Stomach (tissue), 9 donors: ENCODE measurements around the gene CAMK2B. TPM values are rescaled to one million over a fixed set of nuclear protein-coding genes. Genes with fewer than 3 reads are reported as not detected.
A peak's percentile ranks its signal among the peaks of the same experiment; 100 is the strongest.

Experiments
- DNase-seq, 2 donors: peaks; one replicate each; pipeline versions ENCODE4 v3.0.0 to v3.0.0-alpha.2; 2013 to 2019
- H3K27ac ChIP-seq, 5 donors: fragments of 200-600 bp in 4 of 5; sonication (generic) in 4 of 5; one replicate each; pipeline ENCODE4 v1.5.1; 2013 to 2019; ENCODE audit warnings: mild to moderate bottlenecking in 1 of 5, moderate library complexity in 1 of 5
- H3K27me3 ChIP-seq, 3 donors: fragments of 200-600 bp; sonication (generic); one replicate each; pipeline ENCODE4 v1.5.1; 2017 to 2019; ENCODE audit warnings: mixed run types in 1 of 3
- H3K36me3 ChIP-seq, 4 donors: fragments of 200-600 bp; sonication (generic); 1 replicate in 3 of 4; 2 replicates in 1 of 4; pipeline ENCODE4 v1.5.1; 2016 to 2019
- H3K4me1 ChIP-seq, 4 donors: fragments of 200-600 bp; sonication (generic); one replicate each; pipeline ENCODE4 v1.5.1; 2016 to 2019
- H3K4me3 ChIP-seq, 4 donors: fragments of 200-600 bp; sonication (generic) in 3 of 4; one replicate each; pipeline ENCODE4 v1.5.1; 2016 to 2019; ENCODE audit warnings: mild to moderate bottlenecking in 1 of 4
- H3K9me3 ChIP-seq, 4 donors: fragments of 200-600 bp; sonication (generic); one replicate each; pipeline ENCODE4 v1.5.1; 2016 to 2019
- EP300 ChIP-seq: sonication (generic); formaldehyde crosslinking; IDR thresholded peaks from one replicate; pipeline ENCODE4 v1.6.1; 2017; ENCODE audit warnings: antibody characterized with exemption
- POLR2A ChIP-seq, 4 donors: fragments of 450-650 bp; IDR thresholded peaks; one replicate each; pipeline ENCODE4 v1.6.1; 2016; ENCODE audit warnings: antibody characterized with exemption in 4 of 4, control low read depth in 2 of 4, mild to moderate bottlenecking in 1 of 4, moderate library complexity in 1 of 4
- POLR2AphosphoS5 ChIP-seq, 3 donors: sonication (generic); formaldehyde crosslinking; IDR thresholded peaks; one replicate each; pipeline ENCODE4 v1.6.1; 2016; ENCODE audit warnings: antibody characterized with exemption in 3 of 3
- WGBS, 5 donors: extraction: QIAGEN DNeasy Blood & Tissue Kit in 3 of 5; methylation state at CpG; one replicate each; pipeline versions ENCODE4 v1.1.5 to v1.1.7; 2013 to 2018; 5-methylcytosine and 5-hydroxymethylcytosine counted together
- intact Hi-C: fragments of 100-400 bp; cut with DNase I; formaldehyde crosslinking; loops from one replicate; pipeline ENCODE4 v1.15.1; 2023; ENCODE audit warnings: low total_unique reads
- polyA plus RNA-seq, 3 donors: library from polyadenylated mRNA; stranded (reverse); fragments of 200-250 nt; gene quantifications; one replicate each; pipeline ENCODE4 v1.2.3, GENCODE V29; 2013
- total RNA-seq, 5 donors: library from RNA; depleted of rRNA; stranded (reverse); fragments of >200 nt; gene quantifications; one replicate each; pipeline versions ENCODE4 v1.1.0 to v1.2.3, GENCODE V29; 2014 to 2016
- TF ChIP-seq, protein P1 (sequence below), 7 experiments: fragments of 450-650 bp in 4 of 7; fragments of 200-600 bp in 3 of 7; sonication (generic) in 3 of 7; IDR thresholded peaks; one replicate each; pipeline ENCODE4 v1.5.1; 2016 to 2019; ENCODE audit warnings: antibody characterized with exemption in 7 of 7, control low read depth in 2 of 7, mild to moderate bottlenecking in 1 of 7
- donor health status: healthy with polysubstance abuse.
- donor health status: Bipolar disorder and iron deficiency.
- donor health status: healthy.

The CAMK2B gene
- total and polyA plus RNA-seq, 8 donors: 0.92 to 28.4 (median 5.4) TPM; not detected in 2

DNA sequence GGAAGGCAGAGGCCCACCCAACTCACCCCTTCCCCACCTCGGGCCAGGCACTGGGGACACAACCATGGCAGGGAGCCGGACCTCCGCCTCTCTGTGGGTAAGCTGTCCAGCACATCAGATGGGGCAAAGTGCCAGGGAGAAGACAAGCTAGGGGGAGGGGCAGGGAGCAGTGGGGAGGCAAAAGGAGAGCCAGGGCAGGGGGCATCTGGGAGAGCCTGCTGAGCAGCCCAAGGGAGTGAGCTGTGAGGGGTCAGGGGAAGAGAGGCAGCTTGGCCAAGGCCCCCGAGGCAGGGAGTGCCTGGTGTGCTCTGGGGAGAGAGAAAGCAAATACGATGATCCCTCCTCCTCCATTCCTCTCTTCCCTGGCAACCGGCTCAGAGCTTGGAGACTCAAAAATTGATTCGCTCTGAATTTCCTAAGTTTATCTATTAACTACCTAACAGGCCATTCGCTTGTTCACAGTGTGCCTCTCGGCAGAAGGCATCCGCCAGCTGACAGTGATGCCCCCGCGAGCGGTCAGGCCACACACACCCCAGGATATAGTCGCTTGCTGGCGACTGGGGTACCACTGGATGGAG is 4.5 kb downstream of the CAMK2B start:
- peaks cover 6 to 47% (median 16%) of the 10 kb centered on the region in 3 donors for H3K27me3 ChIP-seq
- no peak overlapping the region for H3K4me3 ChIP-seq
- no peaks in the 10 kb centered on the region for H3K36me3 ChIP-seq
- WGBS, 5 donors: 30 to 47% (median 42%) methylated on average over 13 to 15 of the region's 15 CpGs
- intact Hi-C loops: no loop called here
- H3K9me3 ChIP-seq: no peaks in the 10 kb centered on the region
- peak in 1 of 2 donors; percentile 50 for DNase-seq
- H3K27ac ChIP-seq: peak overlapping the region in 1 of 5 donors; percentile 5
- TF ChIP-seq EP300 (no peak), POLR2A (IDR thresholded peaks at IDR 0.05) (no peak), POLR2AphosphoS5 (IDR thresholded peaks at IDR 0.05) (no peak)
- TF ChIP-seq, protein P1, sequence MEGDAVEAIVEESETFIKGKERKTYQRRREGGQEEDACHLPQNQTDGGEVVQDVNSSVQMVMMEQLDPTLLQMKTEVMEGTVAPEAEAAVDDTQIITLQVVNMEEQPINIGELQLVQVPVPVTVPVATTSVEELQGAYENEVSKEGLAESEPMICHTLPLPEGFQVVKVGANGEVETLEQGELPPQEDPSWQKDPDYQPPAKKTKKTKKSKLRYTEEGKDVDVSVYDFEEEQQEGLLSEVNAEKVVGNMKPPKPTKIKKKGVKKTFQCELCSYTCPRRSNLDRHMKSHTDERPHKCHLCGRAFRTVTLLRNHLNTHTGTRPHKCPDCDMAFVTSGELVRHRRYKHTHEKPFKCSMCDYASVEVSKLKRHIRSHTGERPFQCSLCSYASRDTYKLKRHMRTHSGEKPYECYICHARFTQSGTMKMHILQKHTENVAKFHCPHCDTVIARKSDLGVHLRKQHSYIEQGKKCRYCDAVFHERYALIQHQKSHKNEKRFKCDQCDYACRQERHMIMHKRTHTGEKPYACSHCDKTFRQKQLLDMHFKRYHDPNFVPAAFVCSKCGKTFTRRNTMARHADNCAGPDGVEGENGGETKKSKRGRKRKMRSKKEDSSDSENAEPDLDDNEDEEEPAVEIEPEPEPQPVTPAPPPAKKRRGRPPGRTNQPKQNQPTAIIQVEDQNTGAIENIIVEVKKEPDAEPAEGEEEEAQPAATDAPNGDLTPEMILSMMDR (IDR thresholded peaks at IDR 0.05): no peak
- H3K4me1 ChIP-seq: peaks cover 3 to 9% (median 7%) of the 10 kb centered on the region in 4 donors

DNA sequence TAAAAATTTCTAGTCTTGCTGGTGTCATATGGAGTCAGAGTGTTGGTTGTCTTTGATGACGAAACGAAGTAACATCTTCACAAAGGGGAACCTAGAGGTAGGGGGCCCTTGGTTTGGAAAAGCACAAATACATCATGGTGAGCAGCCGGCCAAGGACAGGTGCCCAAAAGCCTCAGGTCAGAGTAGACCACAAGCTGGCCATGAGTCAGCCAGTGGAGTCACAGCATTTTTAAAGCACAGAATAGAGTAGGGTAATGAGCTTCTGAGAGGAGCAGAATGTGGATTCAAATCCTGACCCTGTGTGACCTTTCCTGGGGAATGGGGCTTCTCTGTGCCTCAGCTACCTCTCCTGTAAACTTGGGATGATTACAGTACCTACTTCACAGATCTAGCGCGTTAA is 5.3 kb downstream of the CAMK2B start:
- H3K4me3 ChIP-seq: no peak overlapping the region
- intact Hi-C loops: no loop called here
- H3K9me3 ChIP-seq: peaks cover 0 to 4% (median 0%) of the 10 kb centered on the region in 4 donors
- DNase-seq: no peak
- 90 to 96% (median 92%) methylated on average over 5 of the region's 5 CpGs for WGBS, 5 donors
- H3K27ac ChIP-seq: no peak overlapping the region
- no peaks in the 10 kb centered on the region for H3K36me3 ChIP-seq
- peaks cover 3 to 6% (median 4%) of the 10 kb centered on the region in 4 donors for H3K4me1 ChIP-seq
- no peak for TF ChIP-seq POLR2AphosphoS5 (IDR thresholded peaks at IDR 0.05)
- no peak for TF ChIP-seq POLR2A (IDR thresholded peaks at IDR 0.05)
- no peak for TF ChIP-seq EP300
- TF ChIP-seq, protein P1 (IDR thresholded peaks at IDR 0.05): no peak
- H3K27me3 ChIP-seq: peaks cover 3 to 41% (median 13%) of the 10 kb centered on the region in 3 donors

DNA sequence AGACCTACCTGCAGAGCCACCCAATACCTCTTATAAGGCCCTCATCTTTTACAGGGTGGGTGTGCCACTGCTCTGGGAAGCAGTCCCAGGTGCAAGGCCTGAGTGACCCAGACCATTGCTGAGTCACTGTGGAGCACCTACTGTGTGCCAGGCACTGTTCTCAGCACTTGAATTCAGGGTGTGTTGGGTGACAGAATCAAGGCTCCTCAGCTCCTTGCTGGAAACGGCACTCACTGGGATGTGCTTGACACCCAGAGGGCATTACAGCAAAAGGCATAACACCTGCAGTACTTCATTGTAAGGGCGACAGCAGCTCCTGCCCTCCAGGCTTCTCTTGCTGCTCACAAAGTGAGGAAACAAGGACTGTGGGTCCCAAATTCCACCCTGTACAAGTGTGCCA is 7.1 kb downstream of the CAMK2B start:
- TF ChIP-seq EP300: no peak
- no peak for TF ChIP-seq POLR2A (IDR thresholded peaks at IDR 0.05)
- no peak for TF ChIP-seq POLR2AphosphoS5 (IDR thresholded peaks at IDR 0.05)
- TF ChIP-seq, protein P1 (IDR thresholded peaks at IDR 0.05): no peak
- H3K36me3 ChIP-seq: no peaks in the 10 kb centered on the region
- peaks cover 0 to 23% (median 0%) of the 10 kb centered on the region in 3 donors for H3K27me3 ChIP-seq
- no peak overlapping the region for H3K4me3 ChIP-seq
- H3K9me3 ChIP-seq: peaks cover 0 to 5% (median 3%) of the 10 kb centered on the region in 4 donors
- 67 to 84% (median 72%) methylated on average over 2 of the region's 2 CpGs for WGBS, 5 donors
- no peak overlapping the region for H3K27ac ChIP-seq
- intact Hi-C loops: no loop called here
- H3K4me1 ChIP-seq: no peaks in the 10 kb centered on the region
- no peak for DNase-seq

DNA sequence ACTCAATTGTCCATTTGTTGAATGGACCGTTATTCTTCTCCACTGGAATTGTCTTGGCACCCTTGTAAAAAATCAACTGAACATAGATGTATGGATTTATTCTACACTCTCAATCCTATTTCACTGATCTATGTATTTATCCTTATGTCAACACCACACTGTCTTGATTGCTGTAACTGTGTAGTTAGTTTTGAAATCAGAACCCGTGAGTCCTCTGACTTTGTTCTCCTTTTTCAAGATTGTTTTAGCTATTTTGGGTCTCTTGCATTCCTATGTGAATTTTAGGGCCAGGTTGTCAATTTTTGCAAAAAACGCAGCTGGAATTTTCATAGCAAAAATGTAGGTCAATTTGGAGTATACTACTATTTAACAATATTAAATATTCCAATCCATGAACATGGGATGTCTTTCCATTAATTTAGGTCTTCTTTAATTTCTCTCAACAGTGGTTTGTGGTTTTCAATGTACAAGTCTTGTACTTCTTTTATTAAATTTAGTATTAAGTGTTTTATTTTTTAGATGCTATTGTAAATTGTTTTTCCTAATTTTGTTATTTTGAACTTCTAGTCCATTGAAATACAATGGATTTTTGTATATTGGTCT is 10.0 kb downstream of the CAMK2B start:
- intact Hi-C loops: no loop called here
- Histone ChIP-seq H3K36me3 (no peaks in the 10 kb centered on the region), H3K27ac (no peak overlapping the region), H3K4me3 (no peak overlapping the region), H3K4me1 (peaks cover 0 to under 1% (median 0%) of the 10 kb centered on the region in 4 donors), H3K27me3 (peaks cover 0 to 16% (median 0%) of the 10 kb centered on the region in 3 donors), H3K9me3 (peaks cover 0 to 5% (median 3%) of the 10 kb centered on the region in 4 donors)
- TF ChIP-seq POLR2AphosphoS5 (IDR thresholded peaks at IDR 0.05): no peak
- TF ChIP-seq, protein P1 (IDR thresholded peaks at IDR 0.05): no peak
- TF ChIP-seq EP300: no peak
- TF ChIP-seq POLR2A (IDR thresholded peaks at IDR 0.05): no peak
- no peak for DNase-seq
- WGBS, 5 donors: 78 to 85% (median 84%) methylated on average over 3 of the region's 3 CpGs
